HepG2 (cell line): ENCODE data around the gene EPG5. TPM values are rescaled to one million over a fixed set of nuclear protein-coding genes. Genes with fewer than 3 reads are reported as not detected.

Experiments
- ATAC-seq: fragments of 200-7000 bp; cut with Tn5 transposase; 3 replicates; pipeline ENCODE4 v1.9.1; 2020; ENCODE audit warnings: mild to moderate bottlenecking, moderate library complexity
- BruUV-seq: library from RNA; stranded (reverse); fragments of 400-500 nt; replicated peaks from 2 replicates; lab custom pipeline; 2021; lab: Mats Ljungman, UMichigan
- CTCF ChIA-PET: fragments of 300-600 bp; formaldehyde crosslinking; extraction: SDS; loops from one replicate; lab custom pipeline; 2021; ENCODE audit warnings: low total read pairs, inconsistent platforms, low intra/inter-chr PET ratio; lab: Yijun Ruan, JAX
- POLR2A ChIA-PET: fragments of 350-600 bp; sonication (Branson Sonifier 250); formaldehyde crosslinking; loops from one replicate; lab custom pipeline; 2020; ENCODE audit warnings: antibody characterized with exemption, inconsistent platforms; lab: Yijun Ruan, JAX
- DNase-seq: peaks from one replicate; pipeline ENCODE4 v3.0.0-alpha.2; 2015; ENCODE audit warnings: low spot score
- FAIRE-seq: peaks from 3 replicates; lab custom pipeline; 2011; peaks lifted over from hg19 to GRCh38; lab: Jason Lieb, UNC
- H2AFZ ChIP-seq: one replicate; pipeline ENCODE4 v1.6.1; 2011; ENCODE audit warnings: low read length, inconsistent platforms
- H3K27ac ChIP-seq: fragments of 300-600 bp; 3 replicates; pipeline ENCODE4 v1.8.0; 2011; ENCODE audit warnings: mixed run types, mild to moderate bottlenecking, mixed read lengths, low read length, inconsistent platforms; ENCODE audit not compliant: insufficient read depth; ENCODE audit errors: extremely low read length
- H3K27me3 ChIP-seq, 2 experiments: fragments of 200-600 bp in 1 of 2; 2 replicates in 1 of 2; 3 replicates in 1 of 2; pipeline versions ENCODE4 v1.6.0 to v1.8.0; 2011; ENCODE audit warnings: low read length in 2 of 2, mild to moderate bottlenecking in 2 of 2, moderate library complexity in 2 of 2, inconsistent platforms in 1 of 2; ENCODE audit not compliant: insufficient read depth in 2 of 2, control insufficient read depth in 1 of 2
- H3K36me3 ChIP-seq, 2 experiments: fragments of 200-600 bp in 1 of 2; replicated peaks in 1 of 2; 2 replicates in 1 of 2; 3 replicates in 1 of 2; pipeline versions ENCODE4 v1.5.1 to v1.8.0; 2011; ENCODE audit warnings: low read length in 2 of 2, inconsistent platforms in 1 of 2; ENCODE audit not compliant: insufficient read depth in 2 of 2, control insufficient read depth in 1 of 2
- H3K4me1 ChIP-seq: 2 replicates; pipeline ENCODE4 v1.5.1; 2012; ENCODE audit warnings: low read length, inconsistent platforms; ENCODE audit not compliant: insufficient read depth
- H3K4me2 ChIP-seq: 2 replicates; pipeline ENCODE4 v1.6.0; 2011; ENCODE audit warnings: low read depth, low read length, inconsistent platforms
- H3K4me3 ChIP-seq, 3 experiments: fragments of 200-600 bp in 1 of 3; sonication (generic), shearing (Covaris generic) in 1 of 3; replicated peaks in 1 of 3; 2 replicates each; pipeline ENCODE4 v1.5.1; 2011 to 2016; ENCODE audit warnings: low read length in 3 of 3, inconsistent platforms in 2 of 3, low read depth in 2 of 3, mild to moderate bottlenecking in 2 of 3, control low read depth in 1 of 3, mixed read lengths in 1 of 3; ENCODE audit not compliant: insufficient read depth in 1 of 3
- H3K79me2 ChIP-seq: one replicate; pipeline ENCODE4 v1.6.1; 2011; ENCODE audit warnings: low read length, inconsistent platforms; ENCODE audit not compliant: insufficient read depth
- H3K9ac ChIP-seq: 2 replicates; pipeline ENCODE4 v1.6.0; 2011; ENCODE audit warnings: mild to moderate bottlenecking, low read depth, low read length, inconsistent platforms; ENCODE audit not compliant: insufficient read depth
- H3K9me3 ChIP-seq: 2 replicates; pipeline ENCODE4 v1.5.1; 2012; ENCODE audit warnings: mild to moderate bottlenecking, low read length
- H4K20me1 ChIP-seq: 2 replicates; pipeline ENCODE4 v1.6.0; 2011; ENCODE audit warnings: inconsistent platforms, mild to moderate bottlenecking, low read length, moderate library complexity; ENCODE audit not compliant: insufficient read depth
- AGO2 ChIP-seq: fragments of 200-400 bp; formaldehyde crosslinking; optimal IDR thresholded peaks from 2 replicates; pipeline ENCODE3; 2017; ENCODE audit warnings: mild to moderate bottlenecking, low read depth, low read length, moderate library complexity
- HOXA3 ChIP-seq: sonication (generic); formaldehyde crosslinking; IDR thresholded peaks from 2 replicates; pipeline ENCODE4 v1.5.0; 2020; ENCODE audit warnings: missing genetic modification reagents
- HOXA7 ChIP-seq: sonication (generic); formaldehyde crosslinking; IDR thresholded peaks from 2 replicates; pipeline ENCODE4 v1.8.1; 2022; ENCODE audit warnings: mild to moderate bottlenecking, missing genetic modification reagents, moderate library complexity
- MAFK ChIP-seq, 2 experiments: IDR thresholded peaks in 1 of 2; conservative IDR thresholded peaks in 1 of 2; 2 replicates each; pipeline ENCODE4 v1.6.1; 2011; ENCODE audit warnings: improper control_type of control experiment in 2 of 2, low read length in 2 of 2
- STAG1 ChIP-seq: sonication (generic); formaldehyde crosslinking; IDR thresholded peaks from 2 replicates; pipeline ENCODE4 v1.4.0; 2020; ENCODE audit warnings: missing genetic modification reagents
- ZNF24 ChIP-seq: fragments of 450-650 bp; IDR thresholded peaks from 2 replicates; pipeline ENCODE4 v1.6.1; 2017; ENCODE audit warnings: antibody characterized with exemption, mild to moderate bottlenecking
- ZNF724P ChIP-seq: sonication (generic); formaldehyde crosslinking; IDR thresholded peaks from 2 replicates; pipeline ENCODE4 v1.8.0; 2022; ENCODE audit warnings: missing genetic modification reagents, borderline replicate concordance
- ZNF766 ChIP-seq: sonication (generic); formaldehyde crosslinking; IDR thresholded peaks from 2 replicates; pipeline ENCODE4 v1.5.0; 2020; ENCODE audit warnings: missing genetic modification reagents, borderline replicate concordance
- WGBS: methylation state at CpG from one replicate; pipeline ENCODE4 v1.1.6; 2017; ENCODE audit warnings: low lambda C conversion rate; 5-methylcytosine and 5-hydroxymethylcytosine counted together
- in situ Hi-C: cut with HindIII; loops from 2 replicates; pipeline ENCODE4 v1.10.0; 2017; ENCODE audit warnings: low pct_unique_long_range_greater_than_20kb; ENCODE audit not compliant: extremely low pct_ligation_motif_present
- intact Hi-C: fragments of 100-400 bp; cut with micrococcal nuclease; formaldehyde crosslinking; loops from one replicate; pipeline ENCODE4 v1.10.0; 2022; ENCODE audit not compliant: unreplicated experiment
- polyA plus RNA-seq, 8 experiments: library from polyadenylated mRNA; depleted of rRNA in 3 of 8; stranded (reverse) in 7 of 8; unstranded in 1 of 8; fragments of >200 nt; fragmentation: Illumina TruSeq in 4 of 8; extraction: Trizol in 4 of 8; gene quantifications; 2 replicates each; pipeline versions ENCODE4 v1.2.1 to v1.2.3, GENCODE V29; 2011 to 2016; ENCODE audit warnings: low read depth in 4 of 8, missing spikeins in 1 of 8, mixed read lengths in 1 of 8; ENCODE audit not compliant: insufficient read depth in 1 of 8
- total RNA-seq, 5 experiments: library from RNA; depleted of rRNA; stranded (reverse); fragments of >200 nt; fragmentation: Illumina TruSeq; extraction: Trizol; gene quantifications; 2 replicates each; pipeline ENCODE4 v1.2.3, GENCODE V29; 2016; ENCODE audit warnings: low read depth in 1 of 5
- TF ChIP-seq, protein P1 (sequence below): sonication (generic); formaldehyde crosslinking; IDR thresholded peaks from 2 replicates; pipeline ENCODE4 v1.4.0; 2020; ENCODE audit warnings: missing genetic modification reagents
- TF ChIP-seq, protein P2 (sequence below): sonication (generic); formaldehyde crosslinking; IDR thresholded peaks from 2 replicates; pipeline ENCODE4 v1.5.1; 2020; ENCODE audit warnings: missing genetic modification reagents, mild to moderate bottlenecking, borderline replicate concordance

EPG5 gene
- total and polyA plus RNA-seq, 2 of the 13 experiments (the other 11 are each of a cell fraction or from before 2014, with no cell fraction given), result 6.7 to 9.3 TPM

DNA sequence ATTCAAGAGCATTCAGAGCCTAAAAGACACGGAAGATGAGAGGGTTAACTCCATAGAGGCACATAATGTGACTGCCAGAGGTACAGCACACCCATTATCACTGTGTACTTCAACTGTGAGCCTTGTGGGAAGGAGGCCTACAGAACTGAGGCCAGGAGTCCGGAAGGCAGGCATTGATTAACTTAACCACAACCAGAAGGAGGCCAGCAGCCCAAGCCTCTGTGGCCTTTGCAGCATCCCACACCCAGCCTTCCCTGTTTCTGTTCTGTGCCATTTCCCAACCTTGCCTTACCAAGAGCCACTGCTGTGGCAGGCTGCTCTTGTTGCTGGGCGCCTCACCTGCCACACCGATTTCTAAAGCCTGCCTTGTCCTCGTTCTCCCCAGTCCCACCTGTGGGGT is 114.5 kb downstream of the EPG5 start (continued):
- TF ChIP-seq STAG1 (CRISPR knock-in tag) (no peak), HOXA3 (CRISPR knock-in tag) (no peak), HOXA7 (CRISPR knock-in tag) (no peak), ZNF724P (CRISPR knock-in tag) (no peak), ZNF766 (no peak)

DNA sequence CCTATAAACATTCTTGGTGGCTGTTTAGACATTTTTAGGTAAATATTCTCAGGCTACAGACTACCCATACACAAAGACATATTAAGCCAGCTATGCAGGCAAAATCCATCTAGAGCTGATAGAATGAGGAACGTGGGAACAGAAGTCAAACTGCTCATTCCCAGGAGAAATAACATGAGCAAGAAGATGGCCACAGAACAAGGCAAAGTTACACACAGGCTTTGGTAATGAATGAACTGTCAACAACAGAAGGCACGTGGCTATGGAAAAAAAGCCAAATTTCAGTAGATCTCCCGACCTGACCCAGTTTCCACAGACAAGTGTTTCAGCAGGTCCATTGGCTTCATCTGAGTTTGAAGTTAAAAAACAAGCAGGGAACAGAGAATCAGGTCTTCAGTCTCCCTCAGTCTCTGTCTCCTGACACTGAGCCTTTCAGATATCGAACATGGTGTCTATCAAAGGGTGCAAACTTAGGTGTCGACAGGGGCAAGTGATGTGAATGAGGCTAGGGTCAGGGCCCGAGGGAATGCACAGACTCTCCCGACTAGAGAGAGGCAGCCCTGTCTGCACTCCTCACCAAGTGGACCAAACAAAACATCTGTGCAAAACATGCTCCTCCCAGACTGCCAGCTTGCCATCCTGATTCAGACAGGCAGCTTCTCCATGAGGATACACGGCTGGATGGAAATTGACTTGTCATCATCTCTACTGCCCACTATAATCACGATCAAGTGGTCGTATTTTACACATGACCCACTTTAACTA is 115.8 kb downstream of the EPG5 start:
- H3K79me2 ChIP-seq, result no peaks in the 10 kb centered on the region
- WGBS, result 93% methylated on average over 8 of the region's 10 CpGs
- intact Hi-C loops, result loop anchor here (1.0 kb wide), 1 partner anchor 160 kb away; no protein-coding TSS in a partner anchor
- H3K4me1 ChIP-seq, result no peaks in the 10 kb centered on the region
- no peak overlapping the region for H3K9ac ChIP-seq
- H3K4me2 ChIP-seq, result no peak overlapping the region
- TF ChIP-seq ZNF24, result no peak
- TF ChIP-seq, protein P1, sequence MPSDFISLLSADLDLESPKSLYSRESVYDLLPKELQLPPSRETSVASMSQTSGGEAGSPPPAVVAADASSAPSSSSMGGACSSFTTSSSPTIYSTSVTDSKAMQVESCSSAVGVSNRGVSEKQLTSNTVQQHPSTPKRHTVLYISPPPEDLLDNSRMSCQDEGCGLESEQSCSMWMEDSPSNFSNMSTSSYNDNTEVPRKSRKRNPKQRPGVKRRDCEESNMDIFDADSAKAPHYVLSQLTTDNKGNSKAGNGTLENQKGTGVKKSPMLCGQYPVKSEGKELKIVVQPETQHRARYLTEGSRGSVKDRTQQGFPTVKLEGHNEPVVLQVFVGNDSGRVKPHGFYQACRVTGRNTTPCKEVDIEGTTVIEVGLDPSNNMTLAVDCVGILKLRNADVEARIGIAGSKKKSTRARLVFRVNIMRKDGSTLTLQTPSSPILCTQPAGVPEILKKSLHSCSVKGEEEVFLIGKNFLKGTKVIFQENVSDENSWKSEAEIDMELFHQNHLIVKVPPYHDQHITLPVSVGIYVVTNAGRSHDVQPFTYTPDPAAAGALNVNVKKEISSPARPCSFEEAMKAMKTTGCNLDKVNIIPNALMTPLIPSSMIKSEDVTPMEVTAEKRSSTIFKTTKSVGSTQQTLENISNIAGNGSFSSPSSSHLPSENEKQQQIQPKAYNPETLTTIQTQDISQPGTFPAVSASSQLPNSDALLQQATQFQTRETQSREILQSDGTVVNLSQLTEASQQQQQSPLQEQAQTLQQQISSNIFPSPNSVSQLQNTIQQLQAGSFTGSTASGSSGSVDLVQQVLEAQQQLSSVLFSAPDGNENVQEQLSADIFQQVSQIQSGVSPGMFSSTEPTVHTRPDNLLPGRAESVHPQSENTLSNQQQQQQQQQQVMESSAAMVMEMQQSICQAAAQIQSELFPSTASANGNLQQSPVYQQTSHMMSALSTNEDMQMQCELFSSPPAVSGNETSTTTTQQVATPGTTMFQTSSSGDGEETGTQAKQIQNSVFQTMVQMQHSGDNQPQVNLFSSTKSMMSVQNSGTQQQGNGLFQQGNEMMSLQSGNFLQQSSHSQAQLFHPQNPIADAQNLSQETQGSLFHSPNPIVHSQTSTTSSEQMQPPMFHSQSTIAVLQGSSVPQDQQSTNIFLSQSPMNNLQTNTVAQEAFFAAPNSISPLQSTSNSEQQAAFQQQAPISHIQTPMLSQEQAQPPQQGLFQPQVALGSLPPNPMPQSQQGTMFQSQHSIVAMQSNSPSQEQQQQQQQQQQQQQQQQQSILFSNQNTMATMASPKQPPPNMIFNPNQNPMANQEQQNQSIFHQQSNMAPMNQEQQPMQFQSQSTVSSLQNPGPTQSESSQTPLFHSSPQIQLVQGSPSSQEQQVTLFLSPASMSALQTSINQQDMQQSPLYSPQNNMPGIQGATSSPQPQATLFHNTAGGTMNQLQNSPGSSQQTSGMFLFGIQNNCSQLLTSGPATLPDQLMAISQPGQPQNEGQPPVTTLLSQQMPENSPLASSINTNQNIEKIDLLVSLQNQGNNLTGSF (CRISPR knock-in tag), result no peak
- no peak for TF ChIP-seq AGO2
- TF ChIP-seq, protein P2, sequence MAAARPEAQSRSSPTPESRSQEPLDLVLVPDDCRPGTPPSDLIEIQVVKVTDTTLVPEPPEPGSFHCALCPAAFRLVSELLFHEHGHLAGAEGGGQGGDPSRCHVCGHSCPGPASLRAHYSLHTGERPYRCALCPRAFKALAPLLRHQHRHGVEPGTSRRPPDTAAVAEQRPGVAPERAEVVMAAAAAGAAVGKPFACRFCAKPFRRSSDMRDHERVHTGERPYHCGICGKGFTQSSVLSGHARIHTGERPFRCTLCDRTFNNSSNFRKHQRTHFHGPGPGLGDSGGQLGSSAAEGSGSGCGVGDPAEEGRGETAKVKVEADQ (CRISPR knock-in tag), result no peak
- 0 out of 4 replicates have a peak, but pooled peaks of 1 of the 2 experiments have one; percentile 16 for TF ChIP-seq MAFK (conservative IDR thresholded peaks at IDR 0.05 in 1 of 2, IDR thresholded peaks at IDR 0.05 in 1 of 2; ENCODE audit: low read length in 2 of 2)
- TF ChIP-seq, all 625 proteins: peak for 1
- ChIA-PET POLR2A (no interaction called here), CTCF (no interaction called here)
- H3K4me3 ChIP-seq, result no peak overlapping the region
- in situ Hi-C loops, result no loop called here
- H3K27me3 ChIP-seq, result no peaks in the 10 kb centered on the region
- no peaks in the 10 kb centered on the region for H3K9me3 ChIP-seq
- ATAC-seq (no peak), FAIRE-seq (no peak), DNase-seq (no peak)
- H4K20me1 ChIP-seq, result no peaks in the 10 kb centered on the region
- peaks cover 3 to 47% of the 10 kb centered on the region in 2 experiments; a peak in 3 of 5 replicates for H3K36me3 ChIP-seq
- no peak overlapping the region for H3K27ac ChIP-seq
- H2AFZ ChIP-seq, result no peak overlapping the region
- BruUV-seq, result no TSS peak
